ENCODE results near the gene SERP2.

SERP2 gene

GRCh38 chr13:44414716-44415115 lies 41.1 kb downstream of the SERP2 start:
- no peak for DNase-seq

GRCh38 chr13:44415815-44416214 lies 42.2 kb downstream of the SERP2 start:
- DNase-seq, result no peak

DNA sequence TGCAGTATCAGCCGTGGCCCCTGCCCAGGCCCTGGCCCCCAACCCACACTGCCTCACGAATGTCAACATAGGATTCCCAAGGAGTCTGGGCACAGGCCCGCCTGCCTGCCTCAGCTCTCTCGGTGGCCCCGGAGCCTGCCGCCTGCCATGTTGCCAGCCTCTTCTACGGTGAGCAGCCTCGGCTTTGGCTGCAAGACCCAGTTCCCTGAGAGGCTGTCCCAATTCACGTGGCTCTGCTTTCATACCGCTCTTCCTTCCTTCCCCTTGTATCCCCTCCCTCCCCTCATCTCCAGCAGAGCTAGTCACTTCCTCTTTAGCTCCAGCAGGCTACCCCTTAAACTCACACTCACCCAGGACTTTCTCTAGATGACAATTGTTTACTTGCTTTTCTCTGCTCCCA lies 42.7 kb downstream of the SERP2 start:
- no peak for DNase-seq

- DNase-seq, result no peak
Observed at GRCh38 chr13:44416744-44417143, 43.1 kb downstream of the SERP2 start.

DNA sequence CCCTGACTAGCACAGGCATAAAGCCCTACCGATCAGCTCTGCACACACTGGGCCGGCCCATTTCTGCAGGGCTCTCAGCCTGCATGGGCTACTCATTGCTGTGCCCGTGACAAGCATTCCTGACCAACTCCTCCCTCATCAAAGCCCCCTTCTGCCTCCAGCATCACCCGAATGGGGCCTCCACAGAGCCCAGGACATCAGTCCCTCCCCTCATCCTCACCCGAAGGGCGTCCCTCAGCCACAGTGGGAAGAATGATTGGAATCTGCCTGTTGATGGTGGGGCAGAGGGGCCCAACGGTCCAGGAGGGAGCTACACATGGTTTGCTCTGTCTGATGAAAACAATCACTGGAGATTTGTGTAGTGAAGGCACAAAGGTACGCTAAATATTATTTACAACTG lies 43.8 kb downstream of the SERP2 start:
- DNase-seq, result peak; percentile 47

GRCh38 chr13:44417876-44418275 lies 44.3 kb downstream of the SERP2 start:
- DNase-seq, result no peak

DNA sequence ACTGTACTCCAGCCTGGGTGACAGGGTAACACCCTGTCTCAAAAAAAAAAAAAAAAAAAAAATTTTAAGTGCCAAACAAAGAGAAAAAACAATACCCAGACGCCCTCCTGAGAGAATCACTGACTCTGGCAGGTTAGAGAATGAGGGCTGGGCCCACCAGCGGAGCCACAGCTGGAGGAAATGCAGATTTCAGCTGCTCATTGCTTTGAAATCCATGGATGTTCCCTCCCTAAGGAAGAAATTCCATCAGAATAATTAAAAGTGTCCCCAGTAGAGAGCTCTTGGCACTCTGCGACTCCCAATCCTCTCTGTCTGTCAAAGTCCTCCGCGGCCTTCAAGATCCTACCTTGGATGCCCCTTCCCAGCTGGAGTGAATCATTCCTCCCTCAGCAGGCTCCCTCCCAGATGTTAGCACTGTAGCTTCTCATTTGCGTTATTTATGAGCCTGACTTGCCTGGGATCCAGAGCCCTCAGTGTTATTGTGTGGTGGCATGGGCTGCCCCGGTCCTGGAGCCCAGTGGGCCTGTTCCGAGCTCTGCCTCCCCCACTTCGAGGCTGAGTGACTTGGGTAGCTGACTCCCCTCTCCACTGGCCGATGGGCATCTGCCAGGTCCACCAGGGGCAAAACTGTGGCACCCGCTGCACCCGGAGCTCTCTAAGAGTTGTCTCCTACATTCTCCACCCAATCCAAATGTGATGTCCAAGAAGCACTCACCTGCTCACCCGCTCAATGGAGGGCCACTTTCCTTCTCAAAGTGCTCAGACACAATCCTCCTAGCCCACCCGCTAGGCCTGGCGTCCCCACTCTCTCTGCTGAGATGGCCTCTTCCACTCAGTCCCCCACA lies 47.0 kb downstream of the SERP2 start:
- no peak for DNase-seq

- no peak for DNase-seq
Observed at GRCh38 chr13:44421853-44422525, 48.4 kb downstream of the SERP2 start.

- DNase-seq, result no peak
Observed at GRCh38 chr13:44422755-44423643, 49.4 kb downstream of the SERP2 start.

DNA sequence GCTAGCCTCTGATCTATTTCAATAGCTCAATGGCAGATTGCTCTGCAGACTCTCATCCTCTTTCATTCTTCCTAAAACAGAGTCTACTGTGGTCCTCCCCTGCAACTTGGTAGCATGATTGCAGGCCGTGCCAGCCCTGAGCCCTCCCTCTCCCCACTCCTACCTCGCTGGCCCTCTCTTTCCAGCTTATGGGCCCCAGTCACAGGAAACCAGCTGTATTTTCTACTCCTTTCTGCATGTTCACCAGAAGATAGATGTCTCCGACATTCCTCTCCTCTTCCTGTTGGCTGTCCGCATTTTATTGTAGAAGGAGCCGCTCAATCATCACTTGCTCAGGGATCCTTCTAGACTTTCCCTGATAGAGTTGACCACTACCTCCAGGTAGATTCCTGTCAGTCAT lies 50.2 kb downstream of the SERP2 start:
- DNase-seq, result no peak

DNA sequence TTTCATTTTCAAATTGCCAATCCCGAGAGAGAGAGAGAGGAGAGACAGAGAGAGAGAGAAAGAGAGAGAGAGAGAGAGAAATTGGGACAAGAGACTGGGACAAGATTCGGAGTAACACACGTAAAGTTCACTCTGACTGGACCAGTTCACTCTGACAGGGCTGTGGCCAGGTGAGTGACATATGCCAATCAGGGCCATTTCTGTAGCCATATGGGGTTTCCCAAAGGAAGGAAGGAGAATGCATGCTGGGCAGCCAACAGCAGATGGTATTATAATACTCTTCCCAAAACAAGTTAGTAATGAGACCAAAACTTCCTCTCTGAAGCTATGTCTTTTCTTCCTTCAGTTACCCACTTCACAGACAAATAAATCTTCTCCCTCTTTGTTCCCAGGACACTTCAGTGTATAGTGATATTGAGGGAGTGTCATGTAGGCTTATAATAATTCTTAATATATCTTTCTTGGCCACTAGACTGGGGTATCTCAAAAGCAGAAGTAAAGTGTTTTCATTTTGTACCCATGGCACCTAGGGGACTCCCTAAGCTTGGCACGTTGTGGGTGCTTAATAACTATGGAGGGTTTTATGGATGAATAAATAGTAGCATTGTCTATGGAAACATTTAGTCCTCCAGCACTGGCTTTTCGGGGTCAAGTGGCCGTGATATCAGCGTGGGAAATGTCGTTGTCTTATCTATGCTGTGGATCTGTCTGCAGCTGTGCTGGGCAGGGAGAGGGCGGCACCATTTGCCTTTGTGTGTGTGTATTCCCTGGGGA lies 51.6 kb downstream of the SERP2 start:
- DNase-seq, result no peak

DNA sequence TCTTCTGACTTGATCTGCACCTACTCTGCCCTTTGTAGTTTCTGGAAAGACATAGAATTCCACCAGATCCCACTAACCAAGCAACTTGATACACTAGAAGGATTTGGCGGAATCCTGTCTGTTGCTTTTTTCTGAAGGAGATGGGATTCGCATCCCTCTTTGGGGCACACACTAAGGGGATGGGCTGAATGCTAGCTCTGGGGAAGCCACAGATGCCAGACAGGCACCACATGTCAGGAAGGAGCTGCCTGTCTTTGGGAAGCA lies 52.1 kb downstream of the SERP2 start:
- DNase-seq, result no peak

- DNase-seq, result no peak
Observed at GRCh38 chr13:44426461-44426860, 52.8 kb downstream of the SERP2 start.

DNA sequence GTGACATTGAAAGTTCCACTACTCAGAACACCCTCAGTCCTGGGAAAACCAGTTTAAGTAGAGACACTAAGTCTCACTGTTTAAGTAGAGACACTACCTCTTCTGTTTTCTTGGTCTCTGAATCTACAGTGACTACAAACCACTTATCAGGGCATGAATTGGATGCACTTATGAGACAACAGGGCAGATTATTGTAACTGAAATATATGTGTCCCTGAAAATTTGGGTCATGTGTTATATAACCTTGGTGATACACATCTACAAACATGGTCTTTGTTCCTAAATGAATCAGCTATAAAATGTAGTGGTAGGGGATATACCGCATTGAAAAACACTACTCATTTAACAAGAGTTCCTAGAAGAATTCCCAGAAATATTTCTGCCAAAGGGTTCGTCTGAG lies 55.7 kb downstream of the SERP2 start:
- no peak for DNase-seq

GRCh38 chr13:44431150-44431549 lies 57.5 kb downstream of the SERP2 start:
- no peak for DNase-seq

GRCh38 chr13:44432650-44433049 lies 59.0 kb downstream of the SERP2 start:
- DNase-seq, result no peak

GRCh38 chr13:44433863-44434765 lies 60.5 kb downstream of the SERP2 start:
- no peak for DNase-seq

DNA sequence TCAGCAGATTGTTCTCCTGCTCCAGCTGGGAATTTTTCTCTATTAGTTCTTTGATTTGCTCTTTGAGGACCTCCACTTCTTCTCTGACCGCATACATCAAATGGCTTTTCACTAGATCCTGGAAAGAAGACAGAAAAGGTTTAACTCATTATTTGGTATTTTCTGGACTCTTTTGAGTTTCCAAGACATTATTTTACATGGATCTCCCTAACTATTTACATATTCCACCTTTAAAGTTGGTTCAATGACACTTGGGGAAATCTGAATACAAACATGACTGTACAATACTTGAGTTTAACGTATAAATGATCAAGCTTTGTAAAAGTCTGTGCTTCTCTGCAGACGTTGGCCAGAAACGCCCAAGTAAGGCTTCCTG lies 61.1 kb downstream of the SERP2 start:
- DNase-seq, result peak; percentile 49

DNA sequence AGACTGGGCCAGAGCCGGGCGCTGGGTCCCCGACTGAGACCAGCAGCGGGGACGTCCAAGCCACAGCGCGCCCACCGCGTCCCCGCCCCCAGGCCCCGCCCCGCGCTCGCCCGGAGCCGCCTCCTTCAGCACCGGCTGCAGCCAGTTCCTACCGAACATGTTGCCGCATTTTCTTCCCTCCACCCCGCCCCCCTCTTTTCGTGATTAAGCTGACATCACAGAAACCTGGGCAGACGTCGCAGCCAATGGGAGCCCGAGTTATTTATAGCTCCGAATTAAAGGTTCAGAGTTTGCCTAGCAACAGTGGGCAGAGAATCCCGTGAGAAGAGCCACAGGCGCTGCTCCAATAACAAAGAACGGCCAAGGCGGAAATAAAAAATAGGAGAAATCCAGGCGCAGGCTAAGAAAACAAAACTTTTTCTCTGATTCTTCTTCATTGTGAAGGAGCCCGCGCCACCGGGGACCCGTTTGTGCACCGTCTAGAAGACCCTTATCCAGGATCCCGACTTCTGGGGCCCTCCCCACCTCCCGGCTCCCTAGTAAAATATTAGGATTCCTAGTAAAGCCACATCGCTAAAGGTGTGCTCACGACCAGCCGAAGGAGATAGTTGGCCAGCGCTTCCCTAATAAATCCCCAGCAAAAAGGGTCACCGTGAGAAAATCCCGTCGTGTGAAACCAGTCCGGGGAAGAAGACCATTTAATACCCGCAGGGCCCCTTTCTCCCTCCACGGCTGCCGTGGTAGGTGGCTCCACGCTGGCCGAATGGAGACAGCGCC lies 61.7 kb downstream of the SERP2 start:
- DNase-seq, result peak; percentile 97

DNA sequence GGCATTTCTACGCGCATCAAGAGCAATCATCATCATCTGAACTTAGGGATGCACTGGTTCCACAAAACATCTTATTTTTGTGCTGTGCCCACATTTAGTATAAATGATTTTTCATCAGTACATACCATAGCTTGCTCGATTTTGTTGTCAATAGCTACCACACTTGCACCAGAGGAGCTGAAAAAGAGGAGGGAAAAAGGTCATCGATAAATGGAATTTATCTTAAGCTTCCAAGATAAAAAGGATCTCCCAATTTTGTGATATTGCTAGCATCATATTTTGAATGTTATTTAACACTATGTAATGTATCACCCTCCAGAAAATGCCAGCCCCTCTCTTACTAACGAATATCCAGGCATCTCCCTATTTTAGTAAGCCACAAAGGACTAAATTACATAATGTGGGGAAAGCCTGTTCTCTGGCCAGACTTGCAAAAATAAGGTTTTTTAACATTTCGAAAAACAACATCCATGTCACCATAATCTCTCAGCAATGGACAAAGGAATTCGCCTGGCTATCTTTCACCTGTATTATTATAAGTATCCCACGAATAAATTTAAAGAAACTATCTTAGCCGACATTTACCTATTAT lies 62.4 kb downstream of the SERP2 start:
- DNase-seq, result no peak
